A549 (cell line): Measurements from ENCODE around the gene POMGNT2.

Source experiments
- CEBPB ChIP-seq, 2 experiments: fragments of >200 bp in 1 of 2; sonication (Bioruptor Twin) in 1 of 2; formaldehyde crosslinking in 1 of 2; IDR thresholded peaks; 2 replicates each; pipeline ENCODE4 v1.6.1; 2012 to 2016
- CHD2 ChIP-seq: fragments of 150-350 bp; IDR thresholded peaks from 2 replicates; pipeline ENCODE4 v1.6.1; 2014; ENCODE audit warnings: low read length; ENCODE audit not compliant: partially characterized antibody
- FOSB ChIP-seq: fragments of 250-450 bp; sonication (Bioruptor Pico); IDR thresholded peaks from 2 replicates; pipeline ENCODE4 v1.5.0; 2020; ENCODE audit warnings: mild to moderate bottlenecking, moderate library complexity
- HEYL ChIP-seq: fragments of 250-450 bp; sonication (Bioruptor Pico); IDR thresholded peaks from 2 replicates; pipeline ENCODE4 v1.8.0; 2021; ENCODE audit warnings: mild to moderate bottlenecking, moderate library complexity
- HOXA7 ChIP-seq: fragments of 250-450 bp; sonication (Bioruptor Pico); IDR thresholded peaks from 2 replicates; pipeline ENCODE4 v1.5.0; 2020; ENCODE audit warnings: mild to moderate bottlenecking, moderate library complexity
- JUN ChIP-seq, 2 experiments: fragments of >200 bp; sonication (Bioruptor Twin); formaldehyde crosslinking; IDR thresholded peaks; 2 replicates in 1 of 2; 3 replicates in 1 of 2; pipeline ENCODE4 v1.6.1; 2016 to 2017
- POLR2A ChIP-seq: IDR thresholded peaks from 2 replicates; pipeline ENCODE4 v1.6.1; 2012; ENCODE audit warnings: mild to moderate bottlenecking, low read length
- SMC3 ChIP-seq: fragments of >200 bp; sonication (Bioruptor Twin); formaldehyde crosslinking; IDR thresholded peaks from 3 replicates; pipeline ENCODE4 v1.6.1; 2018; ENCODE audit warnings: inconsistent platforms
- TP53 ChIP-seq: fragments of 250-450 bp; sonication (Bioruptor Pico); IDR thresholded peaks from 2 replicates; pipeline ENCODE4 v1.5.0; 2021; ENCODE audit warnings: mild to moderate bottlenecking, moderate library complexity
- TF ChIP-seq, protein P1 (sequence below): fragments of >200 bp; sonication (Bioruptor Twin); formaldehyde crosslinking; IDR thresholded peaks from 3 replicates; pipeline ENCODE4 v1.5.1; 2016
- TF ChIP-seq, protein P2 (sequence below): fragments of 450-650 bp; IDR thresholded peaks from 2 replicates; pipeline ENCODE4 v1.6.1; 2014; ENCODE audit warnings: antibody characterized with exemption
- TF ChIP-seq, protein P3 (sequence below): fragments of 200-600 bp; sonication (generic); IDR thresholded peaks from 2 replicates; pipeline ENCODE4 v1.6.1; 2016; ENCODE audit warnings: antibody characterized with exemption, mild to moderate bottlenecking, moderate library complexity

DNA sequence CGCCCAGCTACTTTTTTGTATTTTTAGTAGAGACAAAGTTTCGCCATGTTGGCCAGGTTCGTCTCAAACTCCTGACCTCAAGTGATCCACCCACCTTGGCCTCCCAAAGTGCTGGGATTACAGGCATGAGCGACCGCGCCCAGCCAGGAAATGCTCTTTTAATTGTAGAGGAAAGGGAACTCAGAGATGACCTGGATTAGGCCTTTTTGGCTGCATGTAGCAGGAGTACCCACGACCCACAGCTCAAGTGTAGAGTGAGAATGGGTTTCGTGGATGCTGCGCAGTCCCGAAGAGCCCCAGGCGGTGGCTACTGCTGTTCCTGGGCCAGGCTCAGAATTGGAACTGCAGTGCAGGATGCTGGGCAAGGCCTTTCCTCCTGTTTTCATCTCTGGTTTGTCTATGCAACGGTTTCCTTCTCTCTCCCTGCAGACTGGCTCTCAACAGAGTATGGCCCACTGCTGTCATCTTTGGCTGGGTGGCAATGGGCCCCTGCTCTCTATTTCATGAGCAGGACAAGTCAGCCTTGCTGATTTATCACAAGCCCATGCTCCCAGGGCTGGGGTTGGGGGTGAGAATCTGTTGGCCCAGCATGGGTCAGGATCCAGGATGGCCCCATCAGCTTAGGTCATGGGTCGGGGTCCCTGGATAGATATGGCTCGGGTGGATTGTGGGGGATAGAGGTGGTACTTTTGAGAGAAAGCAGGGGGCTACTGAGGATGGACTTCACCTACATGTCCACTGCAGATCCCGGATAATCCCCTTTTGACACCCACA is 75.5 kb downstream of the POMGNT2 start:
- TF ChIP-seq POLR2A (no peak), JUN (IDR thresholded peaks at IDR 0.05) (no peak), CEBPB (IDR thresholded peaks at IDR 0.05) (no peak), CHD2 (no peak), HEYL (CRISPR knock-in tag) (no peak), HOXA7 (no peak), TP53 (CRISPR knock-in tag) (no peak), SMC3 (no peak), FOSB (CRISPR knock-in tag) (no peak)
- TF ChIP-seq, protein P1, sequence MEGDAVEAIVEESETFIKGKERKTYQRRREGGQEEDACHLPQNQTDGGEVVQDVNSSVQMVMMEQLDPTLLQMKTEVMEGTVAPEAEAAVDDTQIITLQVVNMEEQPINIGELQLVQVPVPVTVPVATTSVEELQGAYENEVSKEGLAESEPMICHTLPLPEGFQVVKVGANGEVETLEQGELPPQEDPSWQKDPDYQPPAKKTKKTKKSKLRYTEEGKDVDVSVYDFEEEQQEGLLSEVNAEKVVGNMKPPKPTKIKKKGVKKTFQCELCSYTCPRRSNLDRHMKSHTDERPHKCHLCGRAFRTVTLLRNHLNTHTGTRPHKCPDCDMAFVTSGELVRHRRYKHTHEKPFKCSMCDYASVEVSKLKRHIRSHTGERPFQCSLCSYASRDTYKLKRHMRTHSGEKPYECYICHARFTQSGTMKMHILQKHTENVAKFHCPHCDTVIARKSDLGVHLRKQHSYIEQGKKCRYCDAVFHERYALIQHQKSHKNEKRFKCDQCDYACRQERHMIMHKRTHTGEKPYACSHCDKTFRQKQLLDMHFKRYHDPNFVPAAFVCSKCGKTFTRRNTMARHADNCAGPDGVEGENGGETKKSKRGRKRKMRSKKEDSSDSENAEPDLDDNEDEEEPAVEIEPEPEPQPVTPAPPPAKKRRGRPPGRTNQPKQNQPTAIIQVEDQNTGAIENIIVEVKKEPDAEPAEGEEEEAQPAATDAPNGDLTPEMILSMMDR: no peak
- TF ChIP-seq, protein P2, sequence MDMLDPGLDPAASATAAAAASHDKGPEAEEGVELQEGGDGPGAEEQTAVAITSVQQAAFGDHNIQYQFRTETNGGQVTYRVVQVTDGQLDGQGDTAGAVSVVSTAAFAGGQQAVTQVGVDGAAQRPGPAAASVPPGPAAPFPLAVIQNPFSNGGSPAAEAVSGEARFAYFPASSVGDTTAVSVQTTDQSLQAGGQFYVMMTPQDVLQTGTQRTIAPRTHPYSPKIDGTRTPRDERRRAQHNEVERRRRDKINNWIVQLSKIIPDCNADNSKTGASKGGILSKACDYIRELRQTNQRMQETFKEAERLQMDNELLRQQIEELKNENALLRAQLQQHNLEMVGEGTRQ: no peak
- TF ChIP-seq, protein P3, sequence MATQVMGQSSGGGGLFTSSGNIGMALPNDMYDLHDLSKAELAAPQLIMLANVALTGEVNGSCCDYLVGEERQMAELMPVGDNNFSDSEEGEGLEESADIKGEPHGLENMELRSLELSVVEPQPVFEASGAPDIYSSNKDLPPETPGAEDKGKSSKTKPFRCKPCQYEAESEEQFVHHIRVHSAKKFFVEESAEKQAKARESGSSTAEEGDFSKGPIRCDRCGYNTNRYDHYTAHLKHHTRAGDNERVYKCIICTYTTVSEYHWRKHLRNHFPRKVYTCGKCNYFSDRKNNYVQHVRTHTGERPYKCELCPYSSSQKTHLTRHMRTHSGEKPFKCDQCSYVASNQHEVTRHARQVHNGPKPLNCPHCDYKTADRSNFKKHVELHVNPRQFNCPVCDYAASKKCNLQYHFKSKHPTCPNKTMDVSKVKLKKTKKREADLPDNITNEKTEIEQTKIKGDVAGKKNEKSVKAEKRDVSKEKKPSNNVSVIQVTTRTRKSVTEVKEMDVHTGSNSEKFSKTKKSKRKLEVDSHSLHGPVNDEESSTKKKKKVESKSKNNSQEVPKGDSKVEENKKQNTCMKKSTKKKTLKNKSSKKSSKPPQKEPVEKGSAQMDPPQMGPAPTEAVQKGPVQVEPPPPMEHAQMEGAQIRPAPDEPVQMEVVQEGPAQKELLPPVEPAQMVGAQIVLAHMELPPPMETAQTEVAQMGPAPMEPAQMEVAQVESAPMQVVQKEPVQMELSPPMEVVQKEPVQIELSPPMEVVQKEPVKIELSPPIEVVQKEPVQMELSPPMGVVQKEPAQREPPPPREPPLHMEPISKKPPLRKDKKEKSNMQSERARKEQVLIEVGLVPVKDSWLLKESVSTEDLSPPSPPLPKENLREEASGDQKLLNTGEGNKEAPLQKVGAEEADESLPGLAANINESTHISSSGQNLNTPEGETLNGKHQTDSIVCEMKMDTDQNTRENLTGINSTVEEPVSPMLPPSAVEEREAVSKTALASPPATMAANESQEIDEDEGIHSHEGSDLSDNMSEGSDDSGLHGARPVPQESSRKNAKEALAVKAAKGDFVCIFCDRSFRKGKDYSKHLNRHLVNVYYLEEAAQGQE: no peak
